Heart right ventricle (tissue), 16 donors: ENCODE results near the gene TRAPPC10. TPM values are rescaled to one million over a fixed set of nuclear protein-coding genes. Genes with fewer than 3 reads are reported as not detected.

Experiments used
- ATAC-seq, 8 donors: fragments of 200-7000 bp; cut with Tn5 transposase; one replicate each; pipeline ENCODE4 v1.9.1; 2020; ENCODE audit warnings: mild to moderate bottlenecking in 8 of 8, moderate library complexity in 8 of 8, moderate number of reproducible peaks in 1 of 8
- DNase-seq, 2 donors: peaks; one replicate each; pipeline ENCODE4 v3.0.0-alpha.2; 2020
- H3K27ac ChIP-seq, 10 donors: fragments of 200-600 bp; sonication (generic) in 2 of 10; one replicate each; pipeline versions ENCODE4 v1.5.0 to v1.8.0; 2020 to 2022; ENCODE audit warnings: mild to moderate bottlenecking in 3 of 10
- H3K27me3 ChIP-seq, 7 donors: fragments of 200-600 bp; one replicate each; pipeline ENCODE4 v1.8.0; 2021 to 2022; ENCODE audit warnings: mild to moderate bottlenecking in 2 of 7
- H3K36me3 ChIP-seq, 9 donors: fragments of 200-600 bp; sonication (generic) in 1 of 9; one replicate each; pipeline versions ENCODE4 v1.5.0 to v1.8.0; 2020 to 2022; ENCODE audit warnings: mild to moderate bottlenecking in 2 of 9
- H3K4me1 ChIP-seq, 9 donors: fragments of 200-600 bp; sonication (generic) in 1 of 9; one replicate each; pipeline versions ENCODE4 v1.5.0 to v1.8.0; 2020 to 2022; ENCODE audit warnings: mild to moderate bottlenecking in 4 of 9
- H3K4me3 ChIP-seq, 10 donors: fragments of 200-600 bp; sonication (generic) in 2 of 10; one replicate each; pipeline versions ENCODE4 v1.5.0 to v1.8.0; 2020 to 2022; ENCODE audit warnings: mild to moderate bottlenecking in 7 of 10, moderate library complexity in 2 of 10
- H3K9me3 ChIP-seq, 11 donors: fragments of 200-600 bp in 10 of 11; sonication (generic) in 2 of 11; one replicate each; pipeline versions ENCODE4 v1.5.0 to v1.8.0; 2013 to 2022; ENCODE audit warnings: mild to moderate bottlenecking in 2 of 11, control low read depth in 1 of 11, moderate library complexity in 1 of 11
- CTCF ChIP-seq, 9 donors: fragments of 200-600 bp; sonication (generic) in 2 of 9; IDR thresholded peaks; one replicate each; pipeline versions ENCODE4 v1.5.0 to v1.8.0; 2021 to 2022; ENCODE audit warnings: antibody characterized with exemption in 9 of 9, mild to moderate bottlenecking in 5 of 9, moderate library complexity in 1 of 9
- whole genome bisulfite sequencing, 2 donors: extraction: QIAGEN DNeasy Blood & Tissue Kit; methylation state at CpG; one replicate each; pipeline ENCODE4 v1.1.7; 2013; ENCODE audit warnings: inconsistent platforms in 1 of 2; 5-methylcytosine and 5-hydroxymethylcytosine counted together
- intact Hi-C, 10 donors: fragments of 100-400 bp; cut with DNase I; formaldehyde crosslinking; loops; one replicate each; pipeline versions ENCODE4 v1.11.1 to v1.14.2; 2022
- polyA plus RNA-seq, 2 donors: library from polyadenylated mRNA; stranded (reverse); fragments of 200-250 nt; gene quantifications; one replicate each; pipeline ENCODE4 v1.2.3, GENCODE V29; 2013
- total RNA-seq, 10 donors: library from RNA; stranded (reverse); fragmentation: NEBNext Ultra II Directional in 3 of 10; extraction: Animal tissue kit (Norgen Biotek cat#: 25700) in 3 of 10; gene quantifications; one replicate each; pipeline versions ENCODE4 v1.2.1 to v1.2.4, GENCODE V29; 2021 to 2023
- donor health status: Arrhythmogenic right ventricular cardiomyopathy.
- donor health status: ischemic (EF 13 %, LVEDD 7.1; RV severe dilation, severe dysfunction).
- donor health status: healthy with polysubstance abuse.
- donor health status: DM: no; HTN: yes; CAD: no.
- donor health status: DM: no; HTN: no; CAD: no.
- donor health status: ischemic (EF 25% LVEDD 6.9; RV normal size, moderate dysfunction).
- donor health status: ischemic (EF 25% LVEDD 5.7; RV mildly dilated, moderate dysfunction).
- donor health status: healthy.
- donor health status: DM: yes; HTN: yes; CAD: no.
- donor health status: Ischemic cardiomyopathy.
- donor health status: ischemic (EF 35%, LVEDD 5.7; RV mildly dilated, moderate dysfunction).
- donor health status: nonischemic (EF 11% LVEDD 7.7; RV severe dilation, severe dysfunction).
- donor health status: DM: yes; HTN: yes; CAD: no.
- donor health status: PGD.
- donor health status: ischemic (EF 29% LVEDD 5.4; RV normal size, mild dysfunction).
- donor health status: nonischemic (EF 23%, LVEDD 6.1; RV moderate dilation, normal function).

TRAPPC10 gene
- total and polyA plus RNA-seq, 12 donors, result 4.7 to 26.2 (median 19.4) TPM

- Histone ChIP-seq H3K36me3 (peaks cover 0 to 10% (median 0%) of the 10 kb centered on the region in 9 donors), H3K27me3 (no peaks in the 10 kb centered on the region), H3K9me3 (no peaks in the 10 kb centered on the region), H3K4me1 (peaks cover 6 to 45% (median 31%) of the 10 kb centered on the region in 9 donors), H3K27ac (no peak overlapping the region), H3K4me3 (no peak overlapping the region)
- 97% methylated on average over 8 of the region's 8 CpGs for WGBS, 2 donors
- intact Hi-C loops, result no loop called here
- no peak for DNase-seq
- no peak for TF ChIP-seq CTCF (IDR thresholded peaks at IDR 0.05)
- no peak for ATAC-seq
These were observed 15.6 kb downstream of the TRAPPC10 start for GRCh38 chr21:44027607-44028286.

DNA sequence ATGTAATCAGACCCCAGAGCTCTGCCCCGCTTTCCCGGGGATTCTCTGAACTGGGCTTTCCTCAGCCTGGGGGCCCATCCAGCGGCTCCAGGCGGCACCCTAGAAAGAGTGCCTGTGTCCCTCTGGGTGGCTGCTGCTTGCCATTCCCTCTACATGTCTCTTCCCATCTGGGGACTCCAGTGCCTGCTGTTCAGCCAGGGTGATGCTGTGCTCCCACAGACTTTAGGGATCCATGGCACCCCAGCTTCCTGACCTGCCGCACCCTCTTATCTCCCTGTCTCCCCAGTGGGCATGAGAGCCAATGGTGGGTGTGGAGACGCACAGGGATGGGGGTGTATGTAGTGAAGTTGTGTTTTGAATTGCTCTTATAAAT, 16.2 kb downstream of the TRAPPC10 start:
- no peak for TF ChIP-seq CTCF (IDR thresholded peaks at IDR 0.05)
- no peaks in the 10 kb centered on the region for H3K9me3 ChIP-seq
- no peak overlapping the region for H3K4me3 ChIP-seq
- intact Hi-C loops, result no loop called here
- WGBS, 2 donors, result 86 to 98% methylated on average over 6 of the region's 6 CpGs
- no peak overlapping the region for H3K27ac ChIP-seq
- peaks cover 0 to 15% (median 3%) of the 10 kb centered on the region in 9 donors for H3K36me3 ChIP-seq
- ATAC-seq, result no peak
- H3K4me1 ChIP-seq, result peaks cover 6 to 44% (median 31%) of the 10 kb centered on the region in 9 donors
- no peaks in the 10 kb centered on the region for H3K27me3 ChIP-seq
- DNase-seq, result no peak

DNA sequence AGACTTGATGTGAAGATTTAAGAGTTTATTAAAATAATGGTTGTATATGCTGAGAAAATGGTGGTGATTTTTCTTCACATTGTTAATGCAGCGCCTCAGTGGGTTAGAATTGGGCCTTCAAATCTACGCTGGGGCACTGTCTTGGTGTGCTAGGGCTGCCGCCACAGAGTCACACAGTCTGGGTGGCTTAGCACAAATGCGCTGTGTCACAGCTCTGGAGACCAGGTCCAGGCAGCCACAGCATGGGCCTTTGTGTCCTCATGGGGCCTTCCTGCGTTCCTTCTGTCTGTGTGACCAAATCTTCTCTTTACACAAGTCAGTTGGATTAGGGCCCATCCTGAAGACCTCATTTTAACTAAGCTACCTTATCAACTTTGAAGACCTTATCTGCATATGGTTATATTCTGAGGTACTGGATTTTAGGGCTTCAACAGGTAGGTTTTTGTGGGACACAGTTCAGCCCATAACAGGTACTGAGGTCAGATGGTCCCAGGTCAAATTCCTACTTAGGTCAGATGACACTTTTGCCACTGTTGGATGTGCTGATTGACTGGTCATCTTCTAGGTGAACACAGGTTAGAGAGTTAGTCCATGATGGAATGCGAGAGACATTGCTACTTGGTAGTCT, 17.5 kb downstream of the TRAPPC10 start:
- Histone ChIP-seq H3K27me3 (no peaks in the 10 kb centered on the region), H3K9me3 (no peaks in the 10 kb centered on the region), H3K36me3 (peaks cover 0 to 28% (median 11%) of the 10 kb centered on the region in 9 donors), H3K4me3 (no peak overlapping the region), H3K4me1 (peaks cover 6 to 31% (median 23%) of the 10 kb centered on the region in 9 donors), H3K27ac (no peak overlapping the region)
- TF ChIP-seq CTCF (IDR thresholded peaks at IDR 0.05), result no peak
- ATAC-seq (no peak), DNase-seq (no peak)
- WGBS, 2 donors, result 96 to 98% methylated on average over 6 of the region's 6 CpGs
- intact Hi-C loops, result loop anchor here in 1 of 10 donors (10.0 kb wide), 1 partner anchor 295 kb away; no protein-coding TSS in a partner anchor

- Histone ChIP-seq H3K9me3 (no peaks in the 10 kb centered on the region), H3K27me3 (no peaks in the 10 kb centered on the region), H3K36me3 (peaks cover 0 to 84% (median 36%) of the 10 kb centered on the region in 9 donors), H3K4me1 (no peaks in the 10 kb centered on the region), H3K4me3 (no peak overlapping the region), H3K27ac (no peak overlapping the region)
- TF ChIP-seq CTCF (IDR thresholded peaks at IDR 0.05), result no peak
- DNase-seq, result no peak
- 93 to 94% methylated on average over 4 of the region's 4 CpGs for WGBS, 2 donors
- intact Hi-C loops, result loop anchor here in 1 of 10 donors (10.0 kb wide), 1 partner anchor 290 kb away; no protein-coding TSS in a partner anchor
- ATAC-seq, result no peak
These were observed 23.1 kb downstream of the TRAPPC10 start for GRCh38 chr21:44035244-44035643.
